Measurements from ENCODE around the gene DPYD. TPM values are rescaled to one million over a fixed set of nuclear protein-coding genes. Genes with fewer than 3 reads are reported as not detected.

DPYD gene
- total and polyA plus RNA-seq, 9 of the 15 experiments (the other 6 are each of a cell fraction or from before 2014, with no cell fraction given), result 0.03 to 0.25 (median 0.08) TPM; not detected in 2

- no peak overlapping the region for H3K4me3 ChIP-seq
- no peak overlapping the region for H3K4me2 ChIP-seq (ENCODE audit: insufficient read depth, low read length)
- ATAC-seq (no peak), FAIRE-seq (no peak), DNase-seq (ENCODE audit: extremely low read depth in 1 of 4, low spot score in 3 of 4) (no peak)
- intact Hi-C loops (cut with micrococcal nuclease) (no loop called here), in situ Hi-C loops (cut with MboI) (no loop called here)
- no peaks in the 10 kb centered on the region for H4K20me1 ChIP-seq (replicated peaks; ENCODE audit: control insufficient read depth, insufficient read depth, low read length)
- POLR2A ChIA-PET, result no interaction called here
- no peaks in the 10 kb centered on the region for H3K36me3 ChIP-seq (ENCODE audit: control insufficient read depth, insufficient read depth, low read length)
- no peak overlapping the region for H2AFZ ChIP-seq (ENCODE audit: low read depth, low read length)
- H3K27me3 ChIP-seq (ENCODE audit: control insufficient read depth in 2 of 2, insufficient read depth in 2 of 2, low read length in 2 of 2), result no peaks in the 10 kb centered on the region
- BruUV-seq (replicated peaks), result no TSS peak
- H3K9me1 ChIP-seq (ENCODE audit: control insufficient read depth, insufficient read depth, low read length), result no peaks in the 10 kb centered on the region
- WGBS (ENCODE audit: insufficient coverage, low coverage, missing lambda C conversion rate), result 2% methylated on average over 5 of the region's 5 CpGs
- no peaks in the 10 kb centered on the region for H3K79me2 ChIP-seq (ENCODE audit: control insufficient read depth, insufficient read depth, low read length)
- no peak overlapping the region for H3K27ac ChIP-seq (ENCODE audit: extremely low read depth, low read depth, low read length)
- TF ChIP-seq MED1 (CRISPR knock-in tag; IDR thresholded peaks at IDR 0.05; ENCODE audit: borderline replicate concordance) (no peak), PBX2 (CRISPR knock-in tag; IDR thresholded peaks at IDR 0.05; ENCODE audit: low read depth) (no peak), PBX2 (tag; conservative IDR thresholded peaks at IDR 0.05; ENCODE audit: low read depth) (no peak), ZNF696 (CRISPR knock-in tag; conservative IDR thresholded peaks at IDR 0.05) (no peak), E2F4 (CRISPR knock-in tag; IDR thresholded peaks at IDR 0.05; ENCODE audit: low read depth) (no peak), SLC30A9 (CRISPR knock-in tag; IDR thresholded peaks at IDR 0.05) (no peak), ZNF282 (CRISPR knock-in tag; IDR thresholded peaks at IDR 0.05) (no peak), BRD9 (IDR thresholded peaks at IDR 0.05; ENCODE audit: low read depth, partially characterized antibody) (no peak), ZBTB34 (CRISPR knock-in tag; IDR thresholded peaks at IDR 0.05) (no peak), POLR3A (IDR thresholded peaks at IDR 0.05; ENCODE audit: borderline replicate concordance, extremely low read depth, insufficient read depth, insufficient read length) (no peak)
- peaks cover 3% of the 10 kb centered on the region; the same call in 1 of the 2 replicates for H3K9me3 ChIP-seq (replicated peaks; ENCODE audit: control insufficient read depth, insufficient read depth, low read depth, low read length)
- no peaks in the 10 kb centered on the region for H3K4me1 ChIP-seq (replicated peaks in 1 of 2; ENCODE audit: control insufficient read depth in 2 of 2, insufficient read depth in 2 of 2, low read length in 2 of 2)
- CTCF ChIA-PET (ENCODE audit: low intra/inter-chr PET ratio), result no interaction called here
- H3K9ac ChIP-seq (ENCODE audit: insufficient read depth in 1 of 2, low read depth in 2 of 2, low read length in 2 of 2), result no peak overlapping the region
These were observed 782.8 kb downstream of the DPYD start for GRCh38 chr1:97137862-97138514.
